CD4-positive, alpha-beta memory T cell (primary cell): ENCODE results near the gene FXR2. TPM values are rescaled to one million over a fixed set of nuclear protein-coding genes. Genes with fewer than 3 reads are reported as not detected.

Experiments used
- CTCF ChIA-PET: fragments of 350-600 bp; sonication (Branson Sonifier 250); formaldehyde crosslinking; loops from one replicate; lab custom pipeline; 2021; ENCODE audit warnings: inconsistent platforms; ENCODE audit not compliant: partially characterized antibody; lab: Charles Lee
- POLR2A ChIA-PET: fragments of 350-600 bp; sonication (Branson Sonifier 250); formaldehyde crosslinking; loops from one replicate; lab custom pipeline; 2021; ENCODE audit not compliant: partially characterized antibody; lab: Charles Lee
- DNase-seq, 5 donors: peaks; one replicate each; pipeline versions ENCODE4 v3.0.0 to v3.0.0-alpha.2; 2020 to 2022; ENCODE audit warnings: mixed read lengths in 1 of 5
- H3K27ac ChIP-seq: one replicate; pipeline ENCODE4 v1.7.0; 2013; ENCODE audit warnings: low read depth, low read length
- H3K27me3 ChIP-seq: 2 replicates; pipeline ENCODE4 v1.7.0; 2013; ENCODE audit warnings: mild to moderate bottlenecking, low read length, moderate library complexity; ENCODE audit not compliant: insufficient read depth
- H3K36me3 ChIP-seq: 2 replicates; pipeline ENCODE4 v1.7.0; 2013; ENCODE audit warnings: mild to moderate bottlenecking, low read length, moderate library complexity; ENCODE audit not compliant: insufficient read depth
- H3K4me1 ChIP-seq: 2 replicates; pipeline ENCODE4 v1.7.0; 2013; ENCODE audit warnings: mild to moderate bottlenecking, low read length, moderate library complexity; ENCODE audit not compliant: insufficient read depth
- H3K4me3 ChIP-seq, 2 donors: one replicate each; pipeline ENCODE4 v1.7.0; 2013; ENCODE audit warnings: low read length in 2 of 2, mild to moderate bottlenecking in 1 of 2
- H3K9me3 ChIP-seq, 2 donors: one replicate each; pipeline ENCODE4 v1.7.0; 2013; ENCODE audit warnings: low read length in 2 of 2, control low read depth in 1 of 2; ENCODE audit not compliant: control insufficient read depth in 1 of 2
- H3K27ac Mint-ChIP-seq, 7 donors: one replicate each; pipeline ENCODE4 v1.8.0; 2020 to 2021; ENCODE audit warnings: mixed read lengths in 7 of 7, mild to moderate bottlenecking in 6 of 7, inconsistent platforms in 3 of 7, moderate library complexity in 3 of 7
- H3K27me3 Mint-ChIP-seq, 2 donors: one replicate each; pipeline ENCODE4 v1.8.0; 2020 to 2021; ENCODE audit warnings: mixed read lengths in 2 of 2
- H3K36me3 Mint-ChIP-seq, 2 donors: one replicate each; pipeline ENCODE4 v1.8.0; 2020 to 2021; ENCODE audit warnings: mixed read lengths in 2 of 2, inconsistent platforms in 1 of 2, mild to moderate bottlenecking in 1 of 2
- H3K4me1 Mint-ChIP-seq, 4 donors: one replicate each; pipeline ENCODE4 v1.8.0; 2020 to 2021; ENCODE audit warnings: mixed read lengths in 4 of 4, mild to moderate bottlenecking in 1 of 4
- H3K4me3 Mint-ChIP-seq, 8 donors: one replicate each; pipeline ENCODE4 v1.8.0; 2020 to 2021; ENCODE audit warnings: mixed read lengths in 8 of 8, mild to moderate bottlenecking in 7 of 8, moderate library complexity in 6 of 8, inconsistent platforms in 3 of 8
- H3K9me3 Mint-ChIP-seq, 8 donors: one replicate each; pipeline ENCODE4 v1.8.0; 2020 to 2021; ENCODE audit warnings: mixed read lengths in 8 of 8, mild to moderate bottlenecking in 5 of 8, inconsistent platforms in 3 of 8, moderate library complexity in 1 of 8
- intact Hi-C: fragments of 100-400 bp; cut with micrococcal nuclease; formaldehyde crosslinking; loops from one replicate; pipeline ENCODE4 v1.15.1; 2023
- polyA plus RNA-seq, 2 donors: library from polyadenylated mRNA; unstranded; fragments of 300-500 nt; fragmentation: Illumina TruSeq; gene quantifications; one replicate each; pipeline ENCODE4 v1.2.3, GENCODE V29; 2021
- total RNA-seq, 2 experiments: library from RNA; stranded (reverse); gene quantifications; one replicate each; pipeline ENCODE4 v1.2.3, GENCODE V29; 2021

Gene FXR2
- total RNA-seq (10 to 100 TPM; 44.1 to 46.6 TPM), polyA plus RNA-seq (10 to 100 TPM in 1 of 2 donors, 1 to 10 TPM in 1; 9.2 to 18.6 TPM)

DNA sequence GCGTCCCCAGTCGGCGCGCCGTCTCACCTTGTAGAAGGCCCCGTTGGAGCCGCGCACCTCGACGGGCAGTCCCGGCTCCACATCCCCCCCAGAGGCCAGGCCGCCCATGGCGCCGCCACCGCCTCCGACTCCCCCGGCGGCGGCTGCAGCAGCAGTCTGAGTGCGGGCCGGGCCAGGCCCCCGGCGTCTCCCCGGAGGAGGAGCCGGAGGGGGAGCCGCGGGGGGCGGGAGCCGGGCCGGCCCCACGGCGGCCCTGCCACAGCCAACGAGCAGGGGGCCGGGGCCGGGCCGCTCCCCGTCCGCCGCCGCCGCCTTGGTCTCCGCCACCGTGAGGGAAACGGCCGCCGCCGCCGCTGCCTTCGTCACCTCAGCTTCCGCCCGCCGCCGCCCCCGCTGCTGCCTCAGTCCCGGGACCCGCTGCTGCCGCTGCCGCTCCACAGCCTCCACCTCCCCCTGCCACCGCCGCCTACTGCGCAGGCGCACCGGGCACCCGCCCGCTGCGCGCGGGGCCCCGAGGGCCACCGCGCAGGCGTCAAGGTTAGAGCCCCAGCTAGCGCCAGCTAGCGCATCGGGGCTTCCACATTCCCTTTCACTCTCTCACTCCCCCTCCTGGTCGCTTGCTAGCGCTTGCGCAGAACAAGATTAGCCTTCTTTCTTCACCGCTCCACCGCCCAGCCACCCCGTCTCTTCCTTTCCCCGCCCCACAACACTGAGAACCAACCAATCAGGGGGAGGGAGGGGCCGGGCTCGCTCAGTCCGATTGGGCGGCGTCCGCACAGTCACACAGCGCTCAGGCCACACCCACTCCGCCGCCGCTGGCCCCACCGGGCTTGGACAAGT lies at the start of gene FXR2:
Gene FXR2, minus strand, starts transcription at position 473 of the 840 bp plus-strand sequence. Its CDS starts 365 bp downstream, at position 108.
- peaks cover 8% of the 10 kb centered on the region for H3K36me3 ChIP-seq
- intact Hi-C loops: loop anchor here (1.0 kb wide), 7 partner anchors 13 to 307 kb away; partner anchors contain the start of genes EIF5A, SAT2, SENP3 and TMEM256
- no peaks in the 10 kb centered on the region for H3K27me3 ChIP-seq
- peak within 1 kb of the TSS; percentile 83 to 98 (median 97) for H3K27ac Mint-ChIP-seq
- peak within 1 kb of the TSS; percentile 74 to 78 for H3K4me3 ChIP-seq
- H3K9me3 ChIP-seq: no peaks in the 10 kb centered on the region
- ChIA-PET CTCF (interaction anchor here (0.7 to 2.8 kb wide), 12 partner anchors 11 to 124 kb away, joined by 3 to 22 read pairs (median 6); partner anchors contain the start of genes ATP1B2, SAT2, SOX15 and TP53), POLR2A (interaction anchor here (0.6 to 5.0 kb wide), 24 partner anchors 9 to 613 kb away, joined by 3 to 105 read pairs (median 4); partner anchors contain the start of genes ATP1B2, MPDU1, NEURL4 and POLR2A)
- no peaks in the 10 kb centered on the region for H3K27me3 Mint-ChIP-seq
- peak; percentile 98 to 100 (median 99) for DNase-seq
- H3K4me1 Mint-ChIP-seq: peaks cover 22 to 49% (median 35%) of the 10 kb centered on the region in 4 donors
- no peaks in the 10 kb centered on the region for H3K9me3 Mint-ChIP-seq
- H3K4me1 ChIP-seq: peaks cover 42% of the 10 kb centered on the region
- H3K4me3 Mint-ChIP-seq: peak within 1 kb of the TSS; percentile 87 to 95 (median 93)
- peaks cover 10 to 11% of the 10 kb centered on the region in 2 donors for H3K36me3 Mint-ChIP-seq
- H3K27ac ChIP-seq: peak within 1 kb of the TSS; percentile 66

GRCh38 chr17:7656958-7657609 lies 42.4 kb upstream of the FXR2 start:
- H3K27me3 Mint-ChIP-seq: peaks cover 0 to 6% of the 10 kb centered on the region in 2 donors
- POLR2A ChIA-PET: no interaction called here
- Histone ChIP-seq H3K4me3 (no peak overlapping the region), H3K27me3 (no peaks in the 10 kb centered on the region), H3K4me1 (no peaks in the 10 kb centered on the region), H3K9me3 (no peaks in the 10 kb centered on the region), H3K27ac (no peak overlapping the region), H3K36me3 (no peaks in the 10 kb centered on the region)
- no peaks in the 10 kb centered on the region for H3K36me3 Mint-ChIP-seq
- DNase-seq: no peak
- CTCF ChIA-PET: no interaction called here
- no peaks in the 10 kb centered on the region for H3K9me3 Mint-ChIP-seq
- H3K4me3 Mint-ChIP-seq: no peak overlapping the region
- peaks cover 0 to 2% (median 0%) of the 10 kb centered on the region in 4 donors for H3K4me1 Mint-ChIP-seq
- intact Hi-C loops: no loop called here
- peak overlapping the region in 1 of 7 donors; percentile 38 for H3K27ac Mint-ChIP-seq

DNA sequence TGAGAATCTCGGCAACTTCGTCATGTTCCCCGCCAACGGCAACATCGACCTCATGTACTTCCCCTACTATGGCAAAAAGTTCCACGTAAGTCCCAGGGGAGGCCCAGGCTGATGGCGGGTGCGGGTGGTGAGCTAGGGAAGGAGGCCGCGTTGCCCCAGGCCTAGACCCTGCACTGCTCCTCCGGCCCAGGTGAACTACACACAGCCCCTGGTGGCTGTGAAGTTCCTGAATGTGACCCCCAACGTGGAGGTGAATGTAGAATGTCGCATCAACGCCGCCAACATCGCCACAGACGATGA lies 40.8 kb upstream of the FXR2 start:
- Histone ChIP-seq H3K27ac (no peak overlapping the region), H3K4me3 (no peak overlapping the region), H3K27me3 (peaks cover 6% of the 10 kb centered on the region), H3K36me3 (no peaks in the 10 kb centered on the region), H3K4me1 (peaks cover 12% of the 10 kb centered on the region), H3K9me3 (no peaks in the 10 kb centered on the region)
- CTCF ChIA-PET: no interaction called here
- no peak overlapping the region for H3K27ac Mint-ChIP-seq
- intact Hi-C loops: no loop called here
- no peak overlapping the region for H3K4me3 Mint-ChIP-seq
- H3K9me3 Mint-ChIP-seq: peaks cover 0 to 1% (median 0%) of the 10 kb centered on the region in 8 donors
- no peaks in the 10 kb centered on the region for H3K36me3 Mint-ChIP-seq
- peaks cover 2 to 8% (median 7%) of the 10 kb centered on the region in 4 donors for H3K4me1 Mint-ChIP-seq
- H3K27me3 Mint-ChIP-seq: peaks cover 5 to 14% of the 10 kb centered on the region in 2 donors
- POLR2A ChIA-PET: no interaction called here
- DNase-seq: no peak

DNA sequence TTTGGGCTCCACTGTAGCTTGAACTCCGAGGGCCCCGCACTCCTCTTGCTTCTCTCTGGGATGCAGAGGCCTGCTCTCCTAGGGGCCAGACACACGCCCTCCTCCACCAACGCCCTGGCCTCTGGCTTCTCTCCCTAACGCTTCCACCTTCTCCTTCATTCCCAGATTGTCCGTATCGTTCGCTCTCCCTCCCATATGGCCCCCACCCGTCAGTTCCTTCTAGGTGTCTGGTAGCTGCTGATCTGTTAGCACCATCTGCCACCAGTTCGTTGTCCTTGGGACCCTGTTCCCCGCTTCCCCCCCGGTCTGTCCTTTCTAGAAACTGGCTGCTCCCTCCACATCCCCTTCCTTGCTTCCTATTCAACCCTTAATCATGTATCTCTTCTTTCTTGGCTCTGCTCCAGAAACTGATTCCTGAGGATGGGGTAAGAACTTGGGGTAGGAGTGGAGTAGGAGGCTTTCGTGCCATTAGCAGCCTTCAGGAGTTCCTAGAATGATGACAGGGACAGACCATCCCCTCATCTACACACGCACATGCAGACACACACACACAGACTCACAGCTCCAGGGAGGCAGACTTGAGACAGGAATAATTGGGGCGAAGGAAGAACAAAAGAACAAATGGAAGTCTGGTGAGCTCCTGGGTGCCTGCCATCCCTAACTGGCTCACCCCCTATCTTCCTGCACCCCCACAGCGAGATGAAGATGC lies 40.3 kb upstream of the FXR2 start:
- peaks cover 0 to 4% (median 0%) of the 10 kb centered on the region in 8 donors for H3K9me3 Mint-ChIP-seq
- H3K27ac Mint-ChIP-seq: no peak overlapping the region
- DNase-seq: no peak
- intact Hi-C loops: no loop called here
- peaks cover 9 to 18% of the 10 kb centered on the region in 2 donors for H3K27me3 Mint-ChIP-seq
- H3K4me1 Mint-ChIP-seq: peaks cover 7 to 13% (median 11%) of the 10 kb centered on the region in 4 donors
- no peaks in the 10 kb centered on the region for H3K36me3 Mint-ChIP-seq
- H3K9me3 ChIP-seq: no peaks in the 10 kb centered on the region
- H3K36me3 ChIP-seq: no peaks in the 10 kb centered on the region
- H3K4me3 ChIP-seq: no peak overlapping the region
- no peak overlapping the region for H3K27ac ChIP-seq
- ChIA-PET POLR2A (no interaction called here), CTCF (interaction anchor here (1.2 kb wide), 1 partner anchor 23 kb away, joined by 4 read pairs; no protein-coding TSS in a partner anchor)
- H3K4me1 ChIP-seq: peaks cover 17% of the 10 kb centered on the region
- H3K4me3 Mint-ChIP-seq: peak overlapping the region in 1 of 8 donors; percentile 16
- peaks cover 11% of the 10 kb centered on the region for H3K27me3 ChIP-seq

GRCh38 chr17:7652388-7653356 lies 38.0 kb upstream of the FXR2 start:
- H3K36me3 ChIP-seq: no peaks in the 10 kb centered on the region
- no peak overlapping the region for H3K4me3 ChIP-seq
- Mint-ChIP-seq H3K27me3 (peaks cover 12 to 25% of the 10 kb centered on the region in 2 donors), H3K36me3 (no peaks in the 10 kb centered on the region), H3K4me3 (peak overlapping the region in 7 of 8 donors; percentile 33 to 73 (median 63)), H3K4me1 (peaks cover 10 to 16% (median 13%) of the 10 kb centered on the region in 4 donors), H3K27ac (peak overlapping the region in 1 of 7 donors; percentile 3), H3K9me3 (peaks cover 0 to 4% (median 0%) of the 10 kb centered on the region in 8 donors)
- intact Hi-C loops: no loop called here
- H3K4me1 ChIP-seq: peaks cover 20% of the 10 kb centered on the region
- H3K27ac ChIP-seq: no peak overlapping the region
- H3K27me3 ChIP-seq: peaks cover 13% of the 10 kb centered on the region
- no peak for DNase-seq
- CTCF ChIA-PET: interaction anchor here (2.5 kb wide), 1 partner anchor 39 kb away, joined by 6 read pairs; the partner anchor contains the start of gene FXR2
- POLR2A ChIA-PET: interaction anchor here (2.6 kb wide), 1 partner anchor 34 kb away, joined by 55 read pairs; the partner anchor contains the start of genes TP53 and WRAP53
- no peaks in the 10 kb centered on the region for H3K9me3 ChIP-seq
